HepG2 (cell line): Measurements from ENCODE around the gene NCMAP. TPM values are rescaled to one million over a fixed set of nuclear protein-coding genes. Genes with fewer than 3 reads are reported as not detected.
A peak's percentile ranks its signal among the peaks of the same experiment; 100 is the strongest.

Source experiments
- ATAC-seq: fragments of 200-7000 bp; cut with Tn5 transposase; 3 replicates; pipeline ENCODE4 v1.9.1; 2020; ENCODE audit warnings: mild to moderate bottlenecking, moderate library complexity
- BruUV-seq: library from RNA; stranded (reverse); fragments of 400-500 nt; replicated peaks from 2 replicates; lab custom pipeline; 2021; lab: Mats Ljungman, UMichigan
- CTCF ChIA-PET: fragments of 300-600 bp; formaldehyde crosslinking; extraction: SDS; loops from one replicate; lab custom pipeline; 2021; ENCODE audit warnings: low total read pairs, inconsistent platforms, low intra/inter-chr PET ratio; lab: Yijun Ruan, JAX
- POLR2A ChIA-PET: fragments of 350-600 bp; sonication (Branson Sonifier 250); formaldehyde crosslinking; loops from one replicate; lab custom pipeline; 2020; ENCODE audit warnings: antibody characterized with exemption, inconsistent platforms; lab: Yijun Ruan, JAX
- DNase-seq: peaks from one replicate; pipeline ENCODE4 v3.0.0-alpha.2; 2015; ENCODE audit warnings: low spot score
- FAIRE-seq: peaks from 3 replicates; lab custom pipeline; 2011; peaks lifted over from hg19 to GRCh38; lab: Jason Lieb, UNC
- H2AFZ ChIP-seq: one replicate; pipeline ENCODE4 v1.6.1; 2011; ENCODE audit warnings: low read length, inconsistent platforms
- H3K27ac ChIP-seq: fragments of 300-600 bp; 3 replicates; pipeline ENCODE4 v1.8.0; 2011; ENCODE audit warnings: mixed run types, mild to moderate bottlenecking, mixed read lengths, low read length, inconsistent platforms; ENCODE audit not compliant: insufficient read depth; ENCODE audit errors: extremely low read length
- H3K27me3 ChIP-seq, 2 experiments: fragments of 200-600 bp in 1 of 2; 2 replicates in 1 of 2; 3 replicates in 1 of 2; pipeline versions ENCODE4 v1.6.0 to v1.8.0; 2011; ENCODE audit warnings: low read length in 2 of 2, mild to moderate bottlenecking in 2 of 2, moderate library complexity in 2 of 2, inconsistent platforms in 1 of 2; ENCODE audit not compliant: insufficient read depth in 2 of 2, control insufficient read depth in 1 of 2
- H3K36me3 ChIP-seq, 2 experiments: fragments of 200-600 bp in 1 of 2; replicated peaks in 1 of 2; 2 replicates in 1 of 2; 3 replicates in 1 of 2; pipeline versions ENCODE4 v1.5.1 to v1.8.0; 2011; ENCODE audit warnings: low read length in 2 of 2, inconsistent platforms in 1 of 2; ENCODE audit not compliant: insufficient read depth in 2 of 2, control insufficient read depth in 1 of 2
- H3K4me1 ChIP-seq: 2 replicates; pipeline ENCODE4 v1.5.1; 2012; ENCODE audit warnings: low read length, inconsistent platforms; ENCODE audit not compliant: insufficient read depth
- H3K4me2 ChIP-seq: 2 replicates; pipeline ENCODE4 v1.6.0; 2011; ENCODE audit warnings: low read depth, low read length, inconsistent platforms
- H3K4me3 ChIP-seq, 3 experiments: fragments of 200-600 bp in 1 of 3; sonication (generic), shearing (Covaris generic) in 1 of 3; replicated peaks in 1 of 3; 2 replicates each; pipeline ENCODE4 v1.5.1; 2011 to 2016; ENCODE audit warnings: low read length in 3 of 3, inconsistent platforms in 2 of 3, low read depth in 2 of 3, mild to moderate bottlenecking in 2 of 3, control low read depth in 1 of 3, mixed read lengths in 1 of 3; ENCODE audit not compliant: insufficient read depth in 1 of 3
- H3K79me2 ChIP-seq: one replicate; pipeline ENCODE4 v1.6.1; 2011; ENCODE audit warnings: low read length, inconsistent platforms; ENCODE audit not compliant: insufficient read depth
- H3K9ac ChIP-seq: 2 replicates; pipeline ENCODE4 v1.6.0; 2011; ENCODE audit warnings: mild to moderate bottlenecking, low read depth, low read length, inconsistent platforms; ENCODE audit not compliant: insufficient read depth
- H3K9me3 ChIP-seq: 2 replicates; pipeline ENCODE4 v1.5.1; 2012; ENCODE audit warnings: mild to moderate bottlenecking, low read length
- H4K20me1 ChIP-seq: 2 replicates; pipeline ENCODE4 v1.6.0; 2011; ENCODE audit warnings: inconsistent platforms, mild to moderate bottlenecking, low read length, moderate library complexity; ENCODE audit not compliant: insufficient read depth
- GATA4 ChIP-seq: sonication (generic); IDR thresholded peaks from 2 replicates; pipeline ENCODE4 v1.6.1; 2016; ENCODE audit warnings: antibody characterized with exemption, low read depth, borderline replicate concordance
- ZFP91 ChIP-seq: sonication (generic); formaldehyde crosslinking; IDR thresholded peaks from 2 replicates; pipeline ENCODE4 v1.9.0; 2022; ENCODE audit warnings: missing genetic modification reagents, mild to moderate bottlenecking, borderline replicate concordance
- WGBS: methylation state at CpG from one replicate; pipeline ENCODE4 v1.1.6; 2017; ENCODE audit warnings: low lambda C conversion rate; 5-methylcytosine and 5-hydroxymethylcytosine counted together
- in situ Hi-C: cut with HindIII; loops from 2 replicates; pipeline ENCODE4 v1.10.0; 2017; ENCODE audit warnings: low pct_unique_long_range_greater_than_20kb; ENCODE audit not compliant: extremely low pct_ligation_motif_present
- intact Hi-C: fragments of 100-400 bp; cut with micrococcal nuclease; formaldehyde crosslinking; loops from one replicate; pipeline ENCODE4 v1.10.0; 2022; ENCODE audit not compliant: unreplicated experiment
- polyA plus RNA-seq, 8 experiments: library from polyadenylated mRNA; depleted of rRNA in 3 of 8; stranded (reverse) in 7 of 8; unstranded in 1 of 8; fragments of >200 nt; fragmentation: Illumina TruSeq in 4 of 8; extraction: Trizol in 4 of 8; gene quantifications; 2 replicates each; pipeline versions ENCODE4 v1.2.1 to v1.2.3, GENCODE V29; 2011 to 2016; ENCODE audit warnings: low read depth in 4 of 8, missing spikeins in 1 of 8, mixed read lengths in 1 of 8; ENCODE audit not compliant: insufficient read depth in 1 of 8
- total RNA-seq, 5 experiments: library from RNA; depleted of rRNA; stranded (reverse); fragments of >200 nt; fragmentation: Illumina TruSeq; extraction: Trizol; gene quantifications; 2 replicates each; pipeline ENCODE4 v1.2.3, GENCODE V29; 2016; ENCODE audit warnings: low read depth in 1 of 5
- TF ChIP-seq, protein P1 (sequence below): sonication (generic); formaldehyde crosslinking; IDR thresholded peaks from 2 replicates; pipeline ENCODE4 v1.5.0; 2020; ENCODE audit warnings: mild to moderate bottlenecking, missing genetic modification reagents, moderate library complexity
- TF ChIP-seq, protein P2 (sequence below): sonication (generic); formaldehyde crosslinking; IDR thresholded peaks from 2 replicates; pipeline ENCODE4 v1.5.1; 2020; ENCODE audit warnings: missing genetic modification reagents, mild to moderate bottlenecking, borderline replicate concordance

The NCMAP gene
- total and polyA plus RNA-seq, 2 of the 13 experiments (the other 11 are each of a cell fraction or from before 2014, with no cell fraction given): 2.7 to 20.0 TPM

DNA sequence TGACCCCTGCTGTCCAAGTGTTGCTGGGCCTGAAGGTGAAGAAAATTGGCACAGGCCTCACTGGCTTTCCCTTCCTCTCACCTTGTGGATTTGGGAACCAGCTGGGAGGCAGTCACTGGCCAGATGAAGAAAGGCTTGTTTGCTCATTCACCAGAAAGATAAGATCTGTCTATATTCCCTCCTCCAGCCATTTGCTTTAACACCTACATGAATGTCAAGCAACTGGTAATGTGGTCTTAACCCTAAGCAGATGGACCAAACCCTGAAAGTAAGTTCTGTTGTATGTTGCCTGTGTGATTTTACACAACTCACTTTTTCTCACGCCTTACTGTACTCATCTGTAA, 76.9 kb downstream of the NCMAP start:
- ATAC-seq (no peak), FAIRE-seq (no peak), DNase-seq (no peak)
- no peak for TF ChIP-seq GATA4
- TF ChIP-seq ZFP91 (CRISPR knock-in tag): no peak
- TF ChIP-seq, protein P1, sequence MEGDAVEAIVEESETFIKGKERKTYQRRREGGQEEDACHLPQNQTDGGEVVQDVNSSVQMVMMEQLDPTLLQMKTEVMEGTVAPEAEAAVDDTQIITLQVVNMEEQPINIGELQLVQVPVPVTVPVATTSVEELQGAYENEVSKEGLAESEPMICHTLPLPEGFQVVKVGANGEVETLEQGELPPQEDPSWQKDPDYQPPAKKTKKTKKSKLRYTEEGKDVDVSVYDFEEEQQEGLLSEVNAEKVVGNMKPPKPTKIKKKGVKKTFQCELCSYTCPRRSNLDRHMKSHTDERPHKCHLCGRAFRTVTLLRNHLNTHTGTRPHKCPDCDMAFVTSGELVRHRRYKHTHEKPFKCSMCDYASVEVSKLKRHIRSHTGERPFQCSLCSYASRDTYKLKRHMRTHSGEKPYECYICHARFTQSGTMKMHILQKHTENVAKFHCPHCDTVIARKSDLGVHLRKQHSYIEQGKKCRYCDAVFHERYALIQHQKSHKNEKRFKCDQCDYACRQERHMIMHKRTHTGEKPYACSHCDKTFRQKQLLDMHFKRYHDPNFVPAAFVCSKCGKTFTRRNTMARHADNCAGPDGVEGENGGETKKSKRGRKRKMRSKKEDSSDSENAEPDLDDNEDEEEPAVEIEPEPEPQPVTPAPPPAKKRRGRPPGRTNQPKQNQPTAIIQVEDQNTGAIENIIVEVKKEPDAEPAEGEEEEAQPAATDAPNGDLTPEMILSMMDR: peak; percentile 19; the same call in 1 of the 2 replicates
- TF ChIP-seq, protein P2, sequence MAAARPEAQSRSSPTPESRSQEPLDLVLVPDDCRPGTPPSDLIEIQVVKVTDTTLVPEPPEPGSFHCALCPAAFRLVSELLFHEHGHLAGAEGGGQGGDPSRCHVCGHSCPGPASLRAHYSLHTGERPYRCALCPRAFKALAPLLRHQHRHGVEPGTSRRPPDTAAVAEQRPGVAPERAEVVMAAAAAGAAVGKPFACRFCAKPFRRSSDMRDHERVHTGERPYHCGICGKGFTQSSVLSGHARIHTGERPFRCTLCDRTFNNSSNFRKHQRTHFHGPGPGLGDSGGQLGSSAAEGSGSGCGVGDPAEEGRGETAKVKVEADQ (CRISPR knock-in tag): no peak
- in situ Hi-C loops: loop anchor here (10.0 kb wide), 1 partner anchor 88 kb away; no protein-coding TSS in a partner anchor
- Histone ChIP-seq H3K9me3 (no peaks in the 10 kb centered on the region), H3K27ac (no peak overlapping the region), H3K9ac (no peak overlapping the region), H3K4me3 (no peak overlapping the region), H3K36me3 (no peaks in the 10 kb centered on the region), H3K4me1 (peaks cover 22% of the 10 kb centered on the region), H2AFZ (no peak overlapping the region), H3K4me2 (no peak overlapping the region), H3K79me2 (no peaks in the 10 kb centered on the region), H4K20me1 (no peaks in the 10 kb centered on the region), H3K27me3 (no peaks in the 10 kb centered on the region)
- intact Hi-C loops: loop anchor here (10.0 kb wide), 1 partner anchor 438 kb away; no protein-coding TSS in a partner anchor
- 11% methylated on average over 1 of the region's 1 CpG for WGBS
- POLR2A ChIA-PET: no interaction called here
- CTCF ChIA-PET: no interaction called here
- BruUV-seq: no TSS peak
